SH-SY5Y (cell line): ENCODE measurements around the gene CDA.

Source experiments
- GATA2 ChIP-seq: IDR thresholded peaks from 2 replicates; pipeline ENCODE4 v1.6.1; 2011; ENCODE audit warnings: mild to moderate bottlenecking, low read depth, low read length
- GATA3 ChIP-seq: IDR thresholded peaks from 2 replicates; pipeline ENCODE4 v1.6.1; 2011; ENCODE audit warnings: low read depth, mild to moderate bottlenecking, low read length, moderate library complexity

GRCh38 chr1:20565234-20565633 lies 23.7 kb upstream of the CDA start:
- TF ChIP-seq GATA2 (no peak), GATA3 (no peak)
